Mesendoderm (in vitro differentiated cells): Measurements from ENCODE around the gene SH3BP5.

ENCODE experiments used
- DNase-seq: peaks from one replicate; pipeline ENCODE4 v3.0.0; 2013
- H2AK5ac ChIP-seq: 2 replicates; pipeline ENCODE4 v1.6.1; 2013; ENCODE audit warnings: low read length, inconsistent platforms
- H2BK120ac ChIP-seq: 2 replicates; pipeline ENCODE4 v1.6.1; 2013; ENCODE audit warnings: low read depth, mild to moderate bottlenecking, low read length, moderate library complexity, mixed read lengths
- H2BK15ac ChIP-seq: replicated peaks from 2 replicates; pipeline ENCODE4 v1.6.1; 2013; ENCODE audit warnings: low read depth, mild to moderate bottlenecking, moderate library complexity
- H2BK5ac ChIP-seq: 2 replicates; pipeline ENCODE4 v1.6.1; 2013; ENCODE audit warnings: low read length, inconsistent platforms
- H3K18ac ChIP-seq: 2 replicates; pipeline ENCODE4 v1.6.1; 2013; ENCODE audit warnings: mild to moderate bottlenecking, low read length, mixed read lengths
- H3K23ac ChIP-seq: one replicate; pipeline ENCODE4 v1.6.1; 2013; ENCODE audit warnings: low read length
- H3K27ac ChIP-seq: 2 replicates; pipeline ENCODE4 v1.5.1; 2013; ENCODE audit warnings: low read depth, mild to moderate bottlenecking, inconsistent platforms, low read length, moderate library complexity
- H3K27me3 ChIP-seq: 2 replicates; pipeline ENCODE4 v1.6.1; 2013; ENCODE audit warnings: low read length, control low read depth, mild to moderate bottlenecking, inconsistent platforms; ENCODE audit not compliant: insufficient read depth, poor library complexity
- H3K36me3 ChIP-seq: 2 replicates; pipeline ENCODE4 v1.6.1; 2013; ENCODE audit warnings: low read length, inconsistent platforms; ENCODE audit not compliant: control insufficient read depth, insufficient read depth
- H3K4ac ChIP-seq: one replicate; pipeline ENCODE4 v1.6.1; 2013; ENCODE audit warnings: low read depth, mild to moderate bottlenecking, low read length, moderate library complexity
- H3K4me1 ChIP-seq: 2 replicates; pipeline ENCODE4 v1.6.1; 2013; ENCODE audit warnings: low read depth, low read length, inconsistent platforms; ENCODE audit not compliant: control insufficient read depth
- H3K4me2 ChIP-seq: 2 replicates; pipeline ENCODE4 v1.6.1; 2013; ENCODE audit warnings: low read length
- H3K4me3 ChIP-seq: 2 replicates; pipeline ENCODE4 v1.5.1; 2013; ENCODE audit warnings: mild to moderate bottlenecking, low read length
- H3K56ac ChIP-seq: one replicate; pipeline ENCODE4 v1.6.1; 2013; ENCODE audit warnings: low read length
- H3K79me1 ChIP-seq: 2 replicates; pipeline ENCODE4 v1.6.1; 2013; ENCODE audit warnings: low read length, inconsistent platforms
- H3K79me2 ChIP-seq: 2 replicates; pipeline ENCODE4 v1.6.1; 2013; ENCODE audit warnings: mild to moderate bottlenecking, low read length; ENCODE audit not compliant: control insufficient read depth, insufficient read depth
- H3K9ac ChIP-seq: 2 replicates; pipeline ENCODE4 v1.6.1; 2013; ENCODE audit warnings: low read length, inconsistent platforms
- H4K5ac ChIP-seq: one replicate; pipeline ENCODE4 v1.6.1; 2013; ENCODE audit warnings: low read length
- H4K8ac ChIP-seq: one replicate; pipeline ENCODE4 v1.6.1; 2013; ENCODE audit warnings: low read depth, mild to moderate bottlenecking, control low read depth, low read length, moderate library complexity
- WGBS: extraction: QIAGEN DNeasy Blood & Tissue Kit; methylation state at CpG from one replicate; pipeline ENCODE4 v1.1.7; 2013; ENCODE audit warnings: low lambda C conversion rate, missing lambda C conversion rate; ENCODE audit not compliant: insufficient coverage; ENCODE audit errors: extremely low coverage; 5-methylcytosine and 5-hydroxymethylcytosine counted together

The SH3BP5 gene

DNA sequence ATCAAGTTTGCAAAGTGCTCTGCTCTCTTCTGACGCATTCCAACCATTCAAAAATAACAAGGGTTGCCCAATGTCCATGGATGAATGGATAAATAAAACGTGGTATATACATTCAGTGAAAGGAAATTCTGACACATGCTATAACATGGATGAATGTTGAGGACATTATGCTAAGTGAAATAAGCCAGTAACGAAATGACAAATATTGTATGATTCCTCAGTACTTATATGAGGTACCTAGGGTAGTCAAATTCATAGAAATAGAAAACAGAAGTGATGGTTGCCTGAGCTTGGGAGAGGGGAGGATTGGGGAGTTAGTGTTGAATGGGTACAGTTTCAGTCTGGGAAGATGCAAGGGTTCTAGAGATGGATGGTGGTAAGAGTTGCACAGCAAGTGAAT lies 33.9 kb downstream of the SH3BP5 start:
- no peak overlapping the region for H3K23ac ChIP-seq
- no peaks in the 10 kb centered on the region for H3K27me3 ChIP-seq
- H3K4me2 ChIP-seq, result no peak overlapping the region
- H3K27ac ChIP-seq, result no peak overlapping the region
- no peak overlapping the region for H3K18ac ChIP-seq
- DNase-seq, result no peak
- no CpG with 5 or more reads among the region's 3 CpGs for WGBS
- no peak overlapping the region for H3K9ac ChIP-seq
- H2AK5ac ChIP-seq, result no peak overlapping the region
- no peak overlapping the region for H2BK5ac ChIP-seq
- H2BK15ac ChIP-seq, result no peak overlapping the region
- H4K8ac ChIP-seq, result no peak overlapping the region
- no peaks in the 10 kb centered on the region for H3K36me3 ChIP-seq
- no peak overlapping the region for H3K4ac ChIP-seq
- H4K5ac ChIP-seq, result no peak overlapping the region
- no peak overlapping the region for H3K4me3 ChIP-seq
- H3K79me2 ChIP-seq, result no peaks in the 10 kb centered on the region
- no peaks in the 10 kb centered on the region for H3K79me1 ChIP-seq
- no peaks in the 10 kb centered on the region for H3K4me1 ChIP-seq
- H2BK120ac ChIP-seq, result no peak overlapping the region
- H3K56ac ChIP-seq, result no peak overlapping the region

GRCh38 chr3:15297608-15298350 lies 34.6 kb downstream of the SH3BP5 start:
- Histone ChIP-seq H4K5ac (no peak overlapping the region), H3K36me3 (no peaks in the 10 kb centered on the region), H2BK5ac (no peak overlapping the region), H3K4ac (no peak overlapping the region), H2AK5ac (no peak overlapping the region), H3K23ac (no peak overlapping the region), H3K27me3 (no peaks in the 10 kb centered on the region), H3K4me2 (no peak overlapping the region), H4K8ac (no peak overlapping the region), H3K9ac (no peak overlapping the region), H3K79me2 (no peaks in the 10 kb centered on the region), H3K18ac (no peak overlapping the region), H2BK120ac (no peak overlapping the region), H3K79me1 (no peaks in the 10 kb centered on the region), H3K4me1 (no peaks in the 10 kb centered on the region), H3K27ac (no peak overlapping the region), H2BK15ac (no peak overlapping the region), H3K56ac (no peak overlapping the region), H3K4me3 (no peak overlapping the region)
- WGBS, result no CpG with 5 or more reads among the region's 4 CpGs
- no peak for DNase-seq

DNA sequence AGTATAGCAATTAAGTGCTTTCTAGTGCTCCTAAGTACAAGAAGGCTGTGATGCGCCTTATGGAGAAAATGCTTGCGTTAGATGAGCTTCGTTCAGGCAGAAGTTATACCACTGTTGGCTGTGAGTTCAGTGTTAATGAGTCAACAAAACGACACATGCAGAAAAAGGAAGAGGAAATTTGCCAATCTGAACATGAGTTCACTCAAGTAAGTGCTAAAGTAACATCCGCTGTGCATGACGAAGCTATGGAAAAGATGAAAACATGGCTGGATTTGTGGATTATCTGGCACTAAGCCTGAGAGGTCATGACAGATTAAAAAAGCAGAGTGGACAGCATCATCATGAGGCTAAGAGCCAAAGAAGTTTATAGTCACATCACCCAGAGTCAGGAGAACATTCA lies 36.9 kb downstream of the SH3BP5 start:
- no peak for DNase-seq
- no CpG with 5 or more reads among the region's 6 CpGs for WGBS
- Histone ChIP-seq H3K4me3 (no peak overlapping the region), H4K8ac (no peak overlapping the region), H3K56ac (no peak overlapping the region), H3K18ac (no peak overlapping the region), H4K5ac (no peak overlapping the region), H2BK15ac (no peak overlapping the region), H3K4me1 (no peaks in the 10 kb centered on the region), H3K4ac (no peak overlapping the region), H3K9ac (no peak overlapping the region), H3K36me3 (no peaks in the 10 kb centered on the region), H2AK5ac (no peak overlapping the region), H3K23ac (no peak overlapping the region), H3K79me1 (no peaks in the 10 kb centered on the region), H2BK120ac (no peak overlapping the region), H3K4me2 (no peak overlapping the region), H3K27ac (no peak overlapping the region), H3K79me2 (no peaks in the 10 kb centered on the region), H3K27me3 (no peaks in the 10 kb centered on the region), H2BK5ac (no peak overlapping the region)

DNA sequence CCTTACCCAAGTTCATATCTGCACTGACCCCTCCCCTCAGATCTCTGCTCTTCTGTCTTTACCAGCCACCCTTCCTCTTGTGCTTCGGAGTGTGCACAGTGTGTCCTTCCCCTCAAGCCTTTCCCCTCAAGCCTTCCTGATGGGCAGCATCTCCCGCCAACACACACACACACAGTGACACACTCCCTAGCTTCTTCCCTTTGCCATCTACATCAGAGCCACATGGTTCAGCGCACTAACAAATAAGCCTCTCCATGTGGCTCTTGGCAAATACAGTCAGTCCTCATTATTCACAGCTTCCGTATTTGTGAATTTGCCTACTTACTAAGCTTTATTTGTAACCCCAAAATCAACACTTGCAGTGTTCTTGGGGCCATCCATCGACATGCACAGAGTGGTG lies 37.5 kb downstream of the SH3BP5 start:
- H3K27me3 ChIP-seq, result no peaks in the 10 kb centered on the region
- DNase-seq, result no peak
- no CpG with 5 or more reads among the region's 5 CpGs for WGBS

GRCh38 chr3:15292765-15293522 lies 39.4 kb downstream of the SH3BP5 start:
- no peak overlapping the region for H3K4me2 ChIP-seq
- H3K18ac ChIP-seq, result no peak overlapping the region
- H3K23ac ChIP-seq, result no peak overlapping the region
- no peaks in the 10 kb centered on the region for H3K36me3 ChIP-seq
- H3K4me3 ChIP-seq, result no peak overlapping the region
- H3K4me1 ChIP-seq, result no peaks in the 10 kb centered on the region
- H3K9ac ChIP-seq, result no peak overlapping the region
- no peak overlapping the region for H2AK5ac ChIP-seq
- no peak for DNase-seq
- no peak overlapping the region for H3K27ac ChIP-seq
- no peaks in the 10 kb centered on the region for H3K79me1 ChIP-seq
- no peak overlapping the region for H3K4ac ChIP-seq
- no peak overlapping the region for H4K5ac ChIP-seq
- no peaks in the 10 kb centered on the region for H3K79me2 ChIP-seq
- H4K8ac ChIP-seq, result no peak overlapping the region
- WGBS, result no CpG with 5 or more reads among the region's 13 CpGs
- H2BK15ac ChIP-seq, result no peak overlapping the region
- no peak overlapping the region for H2BK120ac ChIP-seq
- H2BK5ac ChIP-seq, result no peak overlapping the region
- no peak overlapping the region for H3K56ac ChIP-seq
- H3K27me3 ChIP-seq, result no peaks in the 10 kb centered on the region

More for the DNA sequence above, 37.5 kb downstream of the SH3BP5 start:
- H3K4ac ChIP-seq, result no peak overlapping the region
- H4K8ac ChIP-seq, result no peak overlapping the region
- H2BK120ac ChIP-seq, result no peak overlapping the region
- no peaks in the 10 kb centered on the region for H3K79me2 ChIP-seq
- H3K4me1 ChIP-seq, result no peaks in the 10 kb centered on the region
- no peak overlapping the region for H2BK15ac ChIP-seq
- H3K36me3 ChIP-seq, result no peaks in the 10 kb centered on the region
- H2BK5ac ChIP-seq, result no peak overlapping the region
- no peak overlapping the region for H3K4me2 ChIP-seq
- H3K4me3 ChIP-seq, result no peak overlapping the region
- H3K56ac ChIP-seq, result no peak overlapping the region
- no peaks in the 10 kb centered on the region for H3K79me1 ChIP-seq
- H3K18ac ChIP-seq, result no peak overlapping the region
- H3K23ac ChIP-seq, result no peak overlapping the region
- H4K5ac ChIP-seq, result no peak overlapping the region
- no peak overlapping the region for H3K27ac ChIP-seq
- H3K9ac ChIP-seq, result no peak overlapping the region
- no peak overlapping the region for H2AK5ac ChIP-seq
